Germinal center (tissue), 1 donor: ENCODE measurements around the gene UFD1.

Source experiments
- DNase-seq: peaks from one replicate; pipeline ENCODE4 v3.0.0; 2012; ENCODE audit warnings: mixed read lengths, low spot score

The UFD1 gene

DNA sequence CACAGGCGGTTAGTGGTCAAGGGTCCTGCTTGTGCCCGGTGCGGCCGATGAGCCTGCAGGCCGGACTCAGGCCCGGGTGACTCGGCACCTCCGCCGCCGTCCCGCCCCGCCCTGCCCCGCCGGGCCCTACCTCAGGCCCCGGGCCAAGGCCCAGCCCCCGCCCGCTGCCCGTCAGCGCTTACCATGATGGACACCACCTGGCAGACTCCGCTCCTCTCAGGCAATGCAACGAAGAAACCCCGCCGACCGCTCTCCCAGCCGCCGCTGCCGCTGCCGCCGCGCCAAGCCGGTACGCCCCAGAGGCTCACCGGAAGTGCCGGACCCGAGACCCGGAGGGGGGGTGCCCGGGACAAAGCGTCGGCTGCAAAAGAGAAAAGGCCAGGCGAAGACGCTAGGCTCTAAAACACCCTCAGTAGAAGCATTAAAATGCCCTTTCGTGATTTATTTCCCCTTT, at the start of gene UFD1:
Gene UFD1 (minus strand): TSS at position 293 of the 454 bp plus-strand sequence. CDS start 108 bp downstream, at position 185.
- peak; percentile 82 for DNase-seq

DNA sequence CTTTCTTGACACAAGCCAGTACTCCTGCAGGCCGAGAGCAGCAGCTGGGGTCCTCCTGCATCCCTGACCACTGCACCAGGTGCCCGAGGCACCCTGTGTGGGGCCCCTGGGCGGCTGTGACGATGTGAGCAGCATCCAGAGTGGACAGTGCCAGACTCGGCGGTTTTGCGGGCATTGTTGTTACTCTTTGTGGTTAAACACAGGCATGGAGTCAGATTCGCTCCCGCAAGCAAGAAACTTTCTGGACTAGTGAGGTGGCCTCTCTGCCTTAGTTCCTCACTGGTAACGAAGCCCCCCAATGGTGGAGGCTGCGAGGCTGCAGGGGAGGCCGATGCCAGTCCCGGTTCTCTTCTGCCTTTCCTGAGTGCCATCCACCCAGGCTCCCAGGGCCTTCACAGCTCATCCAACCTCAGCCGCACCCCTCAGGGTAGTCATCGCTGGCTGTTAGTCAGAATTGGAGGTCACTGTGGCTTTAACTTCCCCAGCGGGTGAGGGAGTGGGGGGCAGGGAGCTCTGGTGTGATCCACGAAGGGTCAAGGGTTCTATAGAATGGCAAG, 48.9 kb upstream of the UFD1 start:
- no peak for DNase-seq

- no peak for DNase-seq
Measured at GRCh38 chr22:19527321-19527721, 48.3 kb upstream of the UFD1 start.

GRCh38 chr22:19526702-19527111, 47.7 kb upstream of the UFD1 start:
- DNase-seq: no peak

DNA sequence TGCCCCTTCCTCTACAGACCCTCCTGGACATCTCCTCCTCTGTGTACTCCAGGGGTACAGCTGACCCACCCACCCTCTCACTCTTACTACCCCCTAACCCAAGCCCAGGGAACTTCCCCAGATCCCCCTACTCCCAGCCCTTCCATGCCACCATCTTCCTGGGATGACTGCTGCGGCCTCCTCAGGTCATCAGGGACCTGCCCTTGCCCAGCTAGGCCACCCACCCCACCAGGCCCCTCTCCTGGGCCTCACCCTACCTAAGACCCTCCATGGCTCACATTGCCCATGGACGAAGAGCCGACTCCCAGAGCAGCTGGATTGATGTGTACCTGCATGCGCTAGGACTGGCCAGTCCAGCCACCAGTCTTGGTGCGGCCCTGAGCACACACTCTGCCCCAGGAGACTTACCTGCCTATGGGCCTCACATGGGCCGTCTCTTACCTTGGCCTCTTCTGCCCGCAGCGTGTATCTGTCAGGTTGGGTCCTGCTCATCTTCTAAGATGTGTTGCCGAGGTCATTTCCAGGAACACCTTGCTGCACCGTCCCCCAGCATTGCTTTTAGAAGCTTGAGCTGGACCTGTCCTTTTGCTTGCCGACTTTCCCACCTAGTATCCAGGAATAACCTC, 47.2 kb upstream of the UFD1 start:
- no peak for DNase-seq

- DNase-seq: no peak
Measured at GRCh38 chr22:19525666-19526065, 46.7 kb upstream of the UFD1 start.

GRCh38 chr22:19525116-19525660, 46.2 kb upstream of the UFD1 start:
- DNase-seq: no peak

- DNase-seq: peak; percentile 58
Measured at GRCh38 chr22:19524170-19525115, 45.5 kb upstream of the UFD1 start, which contains the start of gene CLDN5. Gene CLDN5 (minus strand): TSS chr22:19524410. CDS start chr22:19524255, 155 bp downstream.

GRCh38 chr22:19523240-19524169, 44.5 kb upstream of the UFD1 start:
- peak; percentile 33 for DNase-seq

DNA sequence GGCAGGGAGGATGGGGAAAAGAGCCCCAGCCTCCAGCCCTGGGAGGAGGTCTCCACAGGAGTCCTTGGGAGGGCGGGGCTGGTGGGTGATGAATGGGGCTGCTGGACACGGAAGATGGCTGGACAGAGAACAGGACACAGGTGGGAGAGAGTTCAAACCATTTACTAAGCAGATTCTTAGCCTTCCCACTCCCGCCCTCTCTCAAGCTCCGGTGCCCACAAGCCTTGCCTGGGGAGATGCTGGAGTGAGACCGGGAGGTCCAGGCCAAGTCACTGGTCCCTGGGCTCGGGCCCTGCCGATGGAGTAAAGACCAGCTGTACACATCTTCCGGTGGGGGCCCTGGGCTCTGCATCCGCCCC, 43.9 kb upstream of the UFD1 start:
- DNase-seq: no peak

- DNase-seq: no peak
Measured at GRCh38 chr22:19522190-19522880, 43.3 kb upstream of the UFD1 start.

- DNase-seq: no peak
Measured at GRCh38 chr22:19520566-19521305, 41.7 kb upstream of the UFD1 start.

DNA sequence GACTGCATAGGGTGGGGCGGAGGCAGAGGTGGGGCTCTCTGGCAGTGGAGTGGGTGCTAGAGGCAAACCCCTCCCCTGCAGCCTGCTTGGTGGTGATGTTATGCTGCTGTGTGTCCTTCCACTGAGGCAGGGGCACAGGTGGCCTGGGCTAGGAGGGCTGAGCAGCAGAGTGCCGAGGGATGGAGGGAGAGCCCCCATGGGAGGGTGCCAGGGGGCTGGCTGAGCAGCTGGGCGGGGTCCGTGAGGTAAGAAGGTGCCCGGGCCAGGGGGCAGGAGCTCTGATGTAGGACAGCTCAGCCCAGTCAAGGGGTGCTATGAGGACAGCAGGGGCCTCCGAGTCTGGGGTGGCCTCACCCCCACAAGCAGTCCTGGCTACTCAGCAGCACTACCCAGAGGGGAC, 41.0 kb upstream of the UFD1 start:
- DNase-seq: no peak

DNA sequence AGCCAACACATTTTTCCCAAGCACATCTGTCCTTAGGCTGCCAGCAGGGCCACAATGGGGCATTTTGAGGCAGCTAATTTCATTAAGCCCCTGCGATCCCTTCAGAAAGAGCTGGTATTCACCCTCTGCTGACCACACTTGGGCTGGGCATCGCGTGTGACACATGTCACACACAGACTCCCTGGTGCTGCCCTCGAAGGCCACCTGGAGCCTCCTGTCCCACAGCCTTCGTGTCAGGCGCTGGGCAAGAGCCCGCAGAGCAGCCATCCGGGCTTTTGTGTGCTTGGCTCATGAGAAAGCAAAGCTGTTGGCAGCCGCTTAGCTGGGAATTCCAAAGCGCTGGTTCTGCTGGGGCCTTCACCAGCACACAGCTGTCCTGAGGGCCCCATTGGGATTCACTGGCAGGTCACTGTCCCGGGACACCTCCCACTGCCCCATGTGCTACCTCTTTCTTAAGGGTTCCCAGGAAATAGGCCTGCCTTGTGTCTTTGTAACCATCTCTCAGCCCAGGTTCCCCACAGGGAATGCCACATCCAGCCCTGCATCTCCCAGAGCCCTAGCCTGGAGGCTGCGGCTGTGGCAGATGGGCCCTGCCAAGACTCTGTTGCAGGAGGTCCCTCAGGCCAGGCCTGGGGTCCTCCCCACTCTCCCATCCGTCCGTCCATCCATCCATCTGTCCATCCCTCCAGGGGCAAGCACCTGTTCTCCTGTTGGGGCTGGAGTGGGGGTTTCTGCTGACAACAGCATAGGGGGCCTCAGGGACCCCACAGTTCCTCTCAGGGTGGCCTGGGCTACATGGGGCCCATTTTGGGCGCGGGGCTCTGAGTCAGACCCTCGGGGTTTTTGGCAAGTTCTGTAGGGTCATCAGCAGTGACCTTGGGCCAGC, 40.3 kb upstream of the UFD1 start:
- no peak for DNase-seq

DNA sequence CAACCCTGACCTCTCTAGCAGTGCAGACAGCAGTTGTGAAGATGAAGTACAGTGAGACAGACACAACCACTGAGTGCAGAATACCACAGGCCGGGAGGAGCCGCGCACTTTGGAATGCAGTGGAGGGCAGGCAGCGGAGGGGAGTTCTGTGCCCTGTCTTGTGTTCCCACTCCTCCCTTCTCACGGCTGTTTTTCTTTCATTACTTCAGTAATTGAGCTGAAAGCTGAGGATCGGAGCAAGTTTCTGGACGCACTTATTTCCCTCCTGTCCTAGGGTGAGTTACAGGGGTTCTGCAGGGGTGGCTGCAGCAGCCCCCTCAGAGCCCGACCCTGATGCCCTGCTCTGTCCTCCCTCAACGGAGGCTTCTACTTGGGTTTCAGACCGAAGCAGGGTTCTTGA, 39.6 kb upstream of the UFD1 start:
- no peak for DNase-seq

GRCh38 chr22:19517919-19518611, 39.1 kb upstream of the UFD1 start:
- no peak for DNase-seq

GRCh38 chr22:19517171-19517500, 38.1 kb upstream of the UFD1 start:
- DNase-seq: no peak

- DNase-seq: no peak
Measured at GRCh38 chr22:19516378-19517170, 37.6 kb upstream of the UFD1 start.
